H1 (cell line): ENCODE measurements around the gene RAD51B.

Source experiments
- EZH2 ChIP-seq: fragments of 200-600 bp; sonication (generic); IDR thresholded peaks from 2 replicates; pipeline ENCODE4 v1.7.1; 2012; ENCODE audit warnings: low read depth, mild to moderate bottlenecking, moderate library complexity, low read length, inconsistent platforms; ENCODE audit not compliant: severe bottlenecking
- MAFK ChIP-seq: IDR thresholded peaks from 2 replicates; pipeline ENCODE4 v1.6.1; 2012; ENCODE audit warnings: low read depth, mild to moderate bottlenecking, improper control_type of control experiment, low read length
- PHF8 ChIP-seq: fragments of 200-600 bp; sonication (generic); conservative IDR thresholded peaks from 2 replicates; pipeline ENCODE4 v1.7.1; 2012; ENCODE audit warnings: low read depth, mild to moderate bottlenecking, inconsistent platforms, low read length, moderate library complexity
- TF ChIP-seq, protein P1 (sequence below), 3 experiments: IDR thresholded peaks; 1 replicate in 2 of 3; 2 replicates in 1 of 3; pipeline versions ENCODE4 v1.5.1 to v1.6.1; 2011; ENCODE audit warnings: low read length in 3 of 3, mild to moderate bottlenecking in 3 of 3, inconsistent platforms in 2 of 3, low read depth in 1 of 3, moderate library complexity in 1 of 3; ENCODE audit not compliant: insufficient read depth in 1 of 3; ENCODE audit errors: control extremely low read depth in 1 of 3

DNA sequence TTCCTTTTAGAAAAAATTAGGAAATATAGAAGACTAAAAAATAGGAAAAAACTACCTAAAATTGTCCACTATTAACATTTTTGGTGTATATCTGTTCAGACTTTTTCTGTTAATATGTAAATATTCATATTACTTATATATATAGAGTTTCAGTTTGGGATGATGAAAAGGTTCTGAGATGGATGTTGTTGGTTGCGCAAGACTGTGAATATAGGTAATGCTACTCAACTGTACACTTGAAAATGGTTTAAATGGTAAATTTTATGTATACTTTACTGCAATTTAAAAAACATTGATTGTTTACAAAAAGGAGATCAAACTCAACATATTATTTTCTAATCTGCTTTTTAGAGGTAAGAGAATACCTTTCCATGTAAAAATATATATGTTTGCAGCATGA lies 200.9 kb downstream of the RAD51B start:
- TF ChIP-seq, protein P1, sequence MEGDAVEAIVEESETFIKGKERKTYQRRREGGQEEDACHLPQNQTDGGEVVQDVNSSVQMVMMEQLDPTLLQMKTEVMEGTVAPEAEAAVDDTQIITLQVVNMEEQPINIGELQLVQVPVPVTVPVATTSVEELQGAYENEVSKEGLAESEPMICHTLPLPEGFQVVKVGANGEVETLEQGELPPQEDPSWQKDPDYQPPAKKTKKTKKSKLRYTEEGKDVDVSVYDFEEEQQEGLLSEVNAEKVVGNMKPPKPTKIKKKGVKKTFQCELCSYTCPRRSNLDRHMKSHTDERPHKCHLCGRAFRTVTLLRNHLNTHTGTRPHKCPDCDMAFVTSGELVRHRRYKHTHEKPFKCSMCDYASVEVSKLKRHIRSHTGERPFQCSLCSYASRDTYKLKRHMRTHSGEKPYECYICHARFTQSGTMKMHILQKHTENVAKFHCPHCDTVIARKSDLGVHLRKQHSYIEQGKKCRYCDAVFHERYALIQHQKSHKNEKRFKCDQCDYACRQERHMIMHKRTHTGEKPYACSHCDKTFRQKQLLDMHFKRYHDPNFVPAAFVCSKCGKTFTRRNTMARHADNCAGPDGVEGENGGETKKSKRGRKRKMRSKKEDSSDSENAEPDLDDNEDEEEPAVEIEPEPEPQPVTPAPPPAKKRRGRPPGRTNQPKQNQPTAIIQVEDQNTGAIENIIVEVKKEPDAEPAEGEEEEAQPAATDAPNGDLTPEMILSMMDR (IDR thresholded peaks at IDR 0.05; ENCODE audit: control extremely low read depth in 1 of 3, insufficient read depth in 1 of 3, low read depth in 1 of 3, low read length in 3 of 3) = no peak
- TF ChIP-seq EZH2 (no peak), PHF8 (no peak), MAFK (no peak)
